ENCODE results near the gene ANO9.
"Not testable (repeated sequence)": the region's sequence is repeated elsewhere in the genome, so short reads cannot be mapped to it uniquely, and the experiment has no call there.

GRCh38 chr11:424766-425165 is 17.0 kb downstream of the ANO9 start:
- TF ChIP-seq CTCF (conservative IDR thresholded peaks at IDR 0.05; ENCODE audit: low read depth, low read length); EZH2 (IDR thresholded peaks at IDR 0.05; ENCODE audit: borderline replicate concordance, low read depth, low read length, poor library complexity, severe bottlenecking): not testable (repeated sequence)
